Sciatic nerve (tissue), 2 donors: ENCODE results near the gene TMEM120B. TPM values are rescaled to one million over a fixed set of nuclear protein-coding genes. Genes with fewer than 3 reads are reported as not detected.

Source experiments
- ATAC-seq: fragments of 200-7000 bp; cut with Tn5 transposase; one replicate; pipeline ENCODE4 v1.9.1; 2020; ENCODE audit warnings: mild to moderate bottlenecking, moderate library complexity
- DNase-seq: peaks from one replicate; pipeline ENCODE4 v3.0.0-alpha.2; 2020; ENCODE audit warnings: low spot score
- intact Hi-C: fragments of 100-400 bp; cut with DNase I; formaldehyde crosslinking; loops from one replicate; pipeline ENCODE4 v1.14.2; 2022
- total RNA-seq: library from RNA; stranded (reverse); fragmentation: NEBNext Ultra II Directional; extraction: Animal tissue kit (Norgen Biotek cat#: 25700); gene quantifications from one replicate; pipeline ENCODE4 v1.2.1, GENCODE V29; 2021
- donor health status: DM: no; HTN: no; CAD: no.
- donor health status: DM: no; HTN: no; CAD: no.

The TMEM120B gene
- total RNA-seq, 1 donor from 2014 or later = 20.6 TPM

DNA sequence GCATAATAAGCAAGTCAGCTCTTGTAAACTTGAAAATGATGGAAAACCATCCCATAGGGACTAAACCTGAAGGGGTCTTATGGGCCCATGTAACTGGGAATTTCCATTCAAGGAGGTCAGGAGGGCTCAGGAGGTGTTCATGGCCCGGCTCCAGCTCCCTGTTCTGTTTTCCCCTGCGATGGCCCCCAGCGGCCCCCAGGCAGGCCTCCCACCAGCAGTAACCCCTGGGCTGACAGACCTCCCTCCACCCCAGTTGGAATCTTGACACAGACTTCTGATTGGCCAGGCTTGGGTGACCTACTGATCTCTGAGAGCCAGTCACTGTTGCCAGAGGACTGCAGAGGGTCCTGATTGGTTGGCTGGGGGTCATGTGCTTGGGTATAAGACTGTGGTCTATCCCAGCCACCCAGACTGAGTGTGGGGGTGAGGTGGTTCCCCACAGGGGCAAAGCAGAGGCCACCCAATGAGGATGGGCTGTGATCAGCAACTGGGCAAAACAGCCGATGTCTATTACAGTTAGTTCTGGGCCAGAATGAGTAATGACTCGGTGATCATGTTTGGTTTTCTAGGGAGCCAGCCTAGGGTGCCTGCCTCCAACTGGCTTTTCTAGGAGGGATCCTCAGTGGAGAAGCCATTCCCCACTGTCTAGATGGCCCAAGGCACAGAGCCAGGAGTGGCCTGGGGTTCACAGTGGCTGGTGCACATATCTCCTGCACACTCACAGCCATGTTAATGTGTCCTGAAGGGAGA lies 53.9 kb downstream of the TMEM120B start:
- no peak for DNase-seq
- intact Hi-C loops = no loop called here

DNA sequence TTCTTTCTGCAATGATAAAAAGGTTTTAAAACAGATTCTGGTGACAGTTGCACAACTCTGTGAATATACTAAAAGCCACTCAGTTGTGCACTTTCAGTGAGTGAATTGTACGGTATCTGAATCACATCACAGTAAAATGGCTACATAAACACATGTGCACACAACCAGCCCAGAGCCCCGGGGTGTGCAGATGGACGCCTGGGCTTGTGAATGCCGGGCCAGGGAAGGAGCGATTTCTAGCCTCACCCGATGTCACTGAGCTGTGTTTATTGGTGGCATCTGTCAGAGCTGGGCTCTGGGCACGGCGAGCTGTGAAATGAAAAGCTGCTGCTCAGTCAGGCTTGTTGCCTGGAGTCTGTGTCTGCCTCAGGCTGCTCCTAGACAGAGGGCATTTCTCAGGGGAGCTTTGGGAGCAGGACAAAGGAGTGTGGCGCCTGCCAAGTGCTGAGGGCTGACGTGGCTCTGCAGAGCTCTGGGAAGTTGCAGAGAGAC lies 55.0 kb downstream of the TMEM120B start:
- ATAC-seq = peak; percentile 88
- DNase-seq = no peak
- intact Hi-C loops = no loop called here

More for the DNA sequence above, 53.9 kb downstream of the TMEM120B start:
- ATAC-seq = no peak

DNA sequence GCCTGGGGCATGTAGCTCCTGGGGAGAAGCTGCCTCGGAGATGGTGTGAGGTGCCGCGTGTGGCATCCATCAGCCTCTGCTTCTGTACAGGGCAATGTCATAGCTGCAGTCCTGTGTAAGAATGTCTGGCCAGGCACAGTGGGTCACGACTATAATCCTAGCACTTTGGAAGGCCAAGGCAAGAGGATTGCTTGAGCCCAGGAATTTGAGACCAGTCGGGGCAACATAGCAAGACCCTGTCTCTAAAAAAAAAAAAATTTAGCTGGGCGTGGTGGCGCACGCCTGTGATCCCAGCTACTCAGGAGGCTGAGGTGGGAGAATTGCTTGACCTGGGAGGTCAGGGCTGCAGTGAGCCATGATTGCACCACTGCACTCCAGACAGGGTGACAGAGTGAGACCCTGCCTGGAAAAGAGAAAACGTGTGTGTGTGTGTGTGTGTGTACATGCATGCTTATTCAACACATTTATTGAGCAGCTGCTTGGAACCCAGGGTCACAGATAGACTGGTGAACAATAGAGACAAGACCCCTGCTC lies 56.8 kb downstream of the TMEM120B start:
- no peak for DNase-seq
- intact Hi-C loops = no loop called here
- ATAC-seq = no peak

DNA sequence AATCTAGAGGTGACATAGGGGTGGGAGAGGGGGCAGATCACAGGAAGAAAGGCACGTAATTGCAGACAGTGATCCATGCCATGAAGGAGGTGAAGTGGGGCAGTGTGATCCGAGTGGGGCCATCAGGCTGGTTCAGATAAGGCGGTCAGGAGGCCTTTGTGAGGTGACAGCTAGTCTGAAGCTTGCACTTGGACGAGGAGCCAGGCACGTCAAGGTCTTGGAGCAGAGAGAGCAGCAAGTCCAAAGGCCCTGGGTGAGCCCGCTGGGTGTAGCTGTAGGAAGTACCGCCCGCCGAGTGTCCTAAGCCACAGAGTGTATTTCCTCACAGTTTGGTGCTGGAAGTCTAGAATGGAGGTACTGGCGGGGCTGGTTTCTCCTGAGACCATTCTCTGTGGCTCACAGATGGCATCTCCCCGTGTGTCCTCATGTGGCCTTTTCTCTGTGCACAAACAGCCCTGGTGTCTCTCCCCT lies 57.3 kb downstream of the TMEM120B start:
- intact Hi-C loops = no loop called here
- no peak for DNase-seq
- no peak for ATAC-seq

DNA sequence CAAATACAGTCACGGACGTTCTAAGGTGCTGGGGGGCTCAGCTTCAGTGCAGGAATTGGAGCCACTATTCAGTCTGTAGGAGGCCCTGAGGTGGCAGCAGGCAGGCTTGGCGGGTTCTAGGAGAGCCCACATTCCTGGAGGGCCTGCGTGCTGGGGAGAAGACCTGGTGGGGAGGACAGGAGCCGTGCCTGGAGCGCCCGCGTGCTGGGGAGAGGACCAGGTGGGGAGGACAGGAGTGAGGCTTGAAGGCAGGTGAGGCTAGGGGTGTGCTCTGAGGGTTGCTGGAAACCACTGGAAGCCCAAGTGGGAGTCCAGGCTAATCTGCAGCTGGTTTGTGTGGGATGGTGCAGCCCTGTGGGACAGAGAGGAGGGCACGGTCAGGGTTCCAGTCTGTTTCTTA lies 57.8 kb downstream of the TMEM120B start:
- DNase-seq (no peak), ATAC-seq (no peak)
- intact Hi-C loops = no loop called here

DNA sequence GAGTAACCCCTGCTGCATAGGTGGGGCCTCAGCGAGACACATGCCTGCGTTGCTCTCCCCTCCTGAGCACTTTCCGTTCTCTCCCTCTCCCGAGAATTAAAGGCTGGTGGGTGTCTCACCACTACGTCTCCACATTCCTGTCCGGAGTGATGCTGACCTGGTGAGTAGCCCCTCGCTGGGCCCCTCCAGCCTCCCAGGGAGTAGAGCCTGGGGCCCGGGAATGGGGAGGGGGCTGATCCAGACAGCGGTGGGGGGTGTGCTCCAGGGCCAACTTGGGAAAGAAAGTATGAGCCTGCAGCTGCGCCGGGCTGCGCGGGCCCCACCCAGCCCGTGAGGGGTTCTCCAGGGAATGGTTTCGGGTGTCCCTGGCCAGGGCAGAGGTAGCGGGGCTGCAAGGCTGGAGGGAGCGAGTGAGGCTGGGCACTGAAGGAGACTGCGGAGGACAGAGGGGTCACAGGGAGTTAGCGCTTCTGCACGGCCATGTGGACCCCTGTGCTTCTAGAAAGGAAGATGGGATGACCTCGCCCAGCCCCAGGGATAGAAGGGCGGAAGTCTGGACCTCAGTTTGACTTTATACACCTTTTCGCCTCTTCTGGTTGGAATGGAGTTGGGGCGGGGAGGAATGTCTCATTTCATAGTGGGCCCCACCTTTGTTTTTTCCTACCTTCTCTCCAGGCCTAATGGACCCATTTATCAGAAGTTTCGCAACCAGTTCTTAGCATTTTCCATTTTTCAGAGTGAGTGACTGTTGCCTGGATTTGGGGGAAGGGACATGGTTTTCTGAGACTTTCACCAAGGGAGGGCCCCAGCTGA lies 58.5 kb downstream of the TMEM120B start:
- ATAC-seq = no peak
- intact Hi-C loops = no loop called here
- DNase-seq = no peak

DNA sequence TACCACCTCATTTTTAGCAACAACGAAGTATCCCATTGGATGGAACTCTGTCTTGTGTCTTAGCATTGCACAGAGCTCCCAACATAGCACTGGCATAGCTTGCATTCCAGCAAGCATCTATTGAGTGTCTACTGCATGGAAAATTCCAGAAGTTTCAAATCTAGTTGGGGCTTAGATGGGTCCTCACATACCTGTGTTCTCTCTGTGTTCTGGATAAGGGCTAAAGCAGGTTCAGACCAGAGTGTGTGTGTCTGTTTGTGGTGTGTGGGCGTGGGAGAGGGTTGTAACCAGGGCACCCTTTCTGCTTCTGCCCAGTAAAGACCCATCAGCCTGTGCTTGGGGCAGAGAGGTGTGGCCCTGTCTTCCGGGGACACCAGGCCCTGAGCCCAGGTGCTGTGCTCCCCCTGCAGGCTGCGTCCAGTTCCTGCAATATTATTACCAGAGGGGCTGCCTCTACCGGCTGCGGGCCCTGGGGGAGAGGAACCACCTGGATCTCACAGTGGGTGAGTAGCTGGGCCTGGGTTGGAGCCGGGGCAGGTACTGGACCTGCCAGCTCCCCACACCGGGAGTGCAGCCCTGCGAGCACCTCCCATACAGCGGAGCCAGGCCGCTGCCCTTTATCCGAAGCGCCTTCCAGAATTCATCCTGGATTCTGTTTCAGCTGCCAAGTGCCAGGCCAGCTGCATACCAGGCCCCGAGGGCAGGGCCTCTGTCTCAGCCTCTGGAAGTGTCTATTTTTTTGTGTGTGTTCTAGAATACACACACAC lies 60.6 kb downstream of the TMEM120B start:
- intact Hi-C loops = no loop called here
- ATAC-seq (peak; percentile 68), DNase-seq (peak; percentile 82)

DNA sequence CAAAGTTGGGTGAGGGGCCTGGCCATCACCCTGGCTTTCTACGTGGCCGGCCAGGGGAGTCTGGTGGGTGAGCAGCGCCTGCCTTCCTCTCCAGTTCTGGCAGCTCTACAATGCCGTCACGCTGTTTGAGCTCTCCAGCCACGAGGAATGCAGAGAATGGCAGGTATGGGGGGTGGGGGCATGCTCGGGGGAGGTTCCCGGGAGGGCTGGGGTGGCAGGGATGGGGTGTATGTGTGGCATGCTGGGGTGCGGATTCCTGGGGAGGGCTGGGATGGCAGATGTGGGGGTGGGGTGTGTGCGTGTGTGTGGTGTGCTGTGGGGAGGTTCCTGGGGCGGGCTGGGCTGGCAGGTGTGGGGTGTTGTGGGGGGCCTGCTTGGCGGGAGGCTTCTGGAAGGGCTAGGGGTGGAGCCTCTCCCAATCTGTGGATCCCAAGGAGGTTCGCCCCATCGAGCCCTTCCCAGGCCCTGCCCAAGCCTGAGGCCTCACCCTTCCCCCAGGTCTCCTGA lies 62.5 kb downstream of the TMEM120B start:
- ATAC-seq (no peak), DNase-seq (no peak)
- intact Hi-C loops = no loop called here

DNA sequence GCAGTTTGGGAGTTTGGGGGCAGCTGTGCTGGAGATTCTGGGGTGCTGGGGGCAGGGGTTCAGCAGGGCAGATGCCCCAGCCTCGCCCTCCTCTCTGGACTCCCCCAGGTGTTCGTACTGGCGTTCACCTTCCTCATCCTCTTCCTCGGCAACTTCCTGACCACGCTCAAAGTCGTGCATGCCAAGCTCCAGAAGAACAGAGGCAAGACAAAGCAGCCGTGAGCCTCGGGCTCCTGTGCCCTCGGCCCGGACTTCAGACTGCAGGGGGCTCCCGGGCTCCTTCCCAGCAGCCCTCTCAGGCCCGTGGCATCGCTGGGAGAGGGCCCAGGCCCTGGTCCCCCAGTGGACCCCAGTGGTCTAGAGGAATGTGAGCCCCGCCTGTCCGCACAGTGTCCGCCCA lies 62.9 kb downstream of the TMEM120B start:
- intact Hi-C loops = no loop called here
- DNase-seq (no peak), ATAC-seq (peak; percentile 2)

DNA sequence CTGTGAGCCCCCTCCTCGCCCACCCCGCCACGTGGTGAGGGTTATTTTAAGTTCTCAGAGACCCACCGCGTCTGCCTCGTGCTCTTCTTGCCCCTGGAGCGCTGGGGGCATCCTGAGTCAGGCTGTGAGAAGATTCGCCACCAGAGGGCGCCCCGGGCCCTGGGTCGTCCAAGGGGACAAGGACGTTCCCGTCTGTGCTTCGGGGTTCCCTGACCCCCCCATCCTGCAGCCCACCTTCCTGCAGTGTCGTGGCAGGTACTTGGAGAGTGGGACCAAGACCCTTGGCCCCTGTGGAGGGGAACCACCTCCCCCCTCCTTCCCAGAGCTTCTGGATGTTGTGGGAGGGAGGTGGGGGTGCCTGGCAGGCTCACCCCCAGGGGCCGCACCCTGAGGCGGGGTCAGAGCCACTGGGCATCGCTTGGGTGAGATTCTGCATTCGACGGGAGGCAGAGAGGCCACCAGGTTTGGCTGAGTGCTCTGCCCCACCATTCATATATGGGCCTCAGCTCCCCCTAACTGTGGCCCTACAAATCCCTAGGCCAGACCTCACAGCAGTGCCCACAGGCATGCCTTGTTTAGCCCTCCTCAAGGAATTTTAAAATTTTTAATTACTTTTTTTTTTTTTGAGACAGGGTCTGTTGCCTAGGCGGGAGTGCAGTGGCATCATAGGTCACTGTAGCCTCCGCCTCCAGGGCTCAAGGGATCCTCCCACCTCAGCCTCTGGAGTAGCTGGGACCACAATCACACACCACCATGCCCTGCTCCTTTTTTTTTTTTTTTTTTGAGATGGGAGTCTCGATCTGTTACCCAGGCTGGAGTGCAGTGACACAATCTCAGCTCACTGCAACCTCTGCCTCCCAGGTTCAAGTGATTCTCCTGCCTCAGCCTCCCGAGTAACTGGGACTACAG lies 63.9 kb downstream of the TMEM120B start:
- ATAC-seq (peak; percentile 68), DNase-seq (peak; percentile 89)
- intact Hi-C loops = no loop called here

DNA sequence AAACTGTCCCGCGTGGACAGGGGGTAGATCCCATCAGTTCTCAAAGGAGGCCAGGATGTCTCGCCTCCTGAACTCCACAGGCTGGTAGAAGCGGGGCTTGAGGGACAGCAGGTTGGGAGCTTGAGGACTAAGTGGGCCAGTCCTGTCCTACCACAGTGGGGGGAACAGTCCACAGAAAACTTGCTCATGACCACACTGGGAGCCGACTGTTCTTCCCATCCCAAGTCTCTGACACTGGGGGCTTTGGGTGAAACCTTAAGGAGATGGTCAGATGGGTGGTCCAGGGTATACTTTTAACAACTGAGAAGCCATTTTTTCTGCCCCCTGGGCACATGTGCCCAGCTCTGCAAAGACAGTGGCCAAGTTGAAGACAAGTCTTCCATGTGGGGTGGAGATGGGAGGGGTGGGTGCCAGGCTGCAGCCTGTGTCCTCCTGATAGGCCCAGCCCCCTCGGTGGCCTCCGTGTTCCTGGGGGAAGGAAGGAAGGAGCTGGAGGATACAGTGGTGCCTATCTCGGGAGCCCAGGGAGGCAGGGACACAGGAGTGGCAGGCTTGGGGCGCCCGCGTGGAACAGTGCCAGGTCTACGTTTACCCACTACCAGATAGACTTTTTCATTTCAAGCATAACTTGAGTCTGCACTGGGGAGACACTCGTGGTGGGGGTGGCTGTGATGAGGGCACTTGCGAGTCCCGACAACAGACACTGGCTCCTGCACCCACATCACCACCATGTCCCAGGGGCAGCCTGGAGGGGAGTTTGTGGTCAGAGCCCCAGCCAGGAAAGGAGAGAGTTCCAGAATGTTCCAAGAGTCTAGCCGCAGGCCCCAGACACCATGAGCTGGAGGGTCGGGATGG lies 66.2 kb downstream of the TMEM120B start:
- DNase-seq (no peak), ATAC-seq (no peak)
- intact Hi-C loops = no loop called here

DNA sequence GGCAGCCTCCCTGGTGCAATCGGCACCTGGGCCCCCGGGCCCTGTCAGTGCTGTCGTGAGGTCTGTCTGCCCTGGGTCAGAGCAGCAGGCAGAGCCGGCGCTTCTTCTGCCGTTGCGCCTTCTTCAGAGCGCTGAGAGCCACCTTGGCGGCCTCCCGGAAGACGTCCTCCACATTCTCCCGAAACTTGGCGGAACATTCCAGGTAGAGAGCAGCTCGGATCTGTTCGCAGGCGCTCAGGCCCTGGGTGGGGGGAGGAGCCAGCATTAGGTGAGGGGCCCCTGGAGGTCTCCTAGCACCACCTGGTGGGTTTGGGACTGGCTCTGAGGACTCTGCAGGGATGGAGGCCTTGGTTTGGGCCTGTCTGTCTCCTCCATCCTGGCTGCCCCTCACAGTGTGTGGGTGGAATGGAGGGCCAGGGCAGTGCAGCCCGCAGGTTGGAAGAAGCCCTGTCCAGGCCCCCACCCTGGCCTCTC lies 66.9 kb downstream of the TMEM120B start:
- DNase-seq = no peak
- ATAC-seq = no peak
- intact Hi-C loops = no loop called here

DNA sequence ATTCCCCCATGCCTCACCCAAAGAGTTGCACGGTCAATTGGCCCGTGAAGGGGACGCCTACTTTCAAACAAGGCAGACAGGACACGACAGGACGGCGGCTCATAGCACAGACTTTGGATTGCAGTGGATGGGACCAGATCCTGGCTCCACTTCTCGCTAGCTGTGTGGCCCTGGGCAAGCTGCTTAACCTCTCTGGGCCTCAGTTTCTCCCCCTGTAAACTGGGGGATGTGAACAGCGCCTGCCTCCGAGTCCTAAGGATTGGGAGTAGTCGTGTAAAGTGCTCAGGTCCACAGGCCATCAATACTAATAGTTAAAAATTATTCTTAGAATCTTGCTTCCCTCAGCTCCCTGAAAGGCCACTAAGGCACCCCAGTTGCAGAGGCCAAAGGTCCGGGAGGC lies 67.9 kb downstream of the TMEM120B start:
- no peak for ATAC-seq
- intact Hi-C loops = no loop called here
- DNase-seq = no peak

DNA sequence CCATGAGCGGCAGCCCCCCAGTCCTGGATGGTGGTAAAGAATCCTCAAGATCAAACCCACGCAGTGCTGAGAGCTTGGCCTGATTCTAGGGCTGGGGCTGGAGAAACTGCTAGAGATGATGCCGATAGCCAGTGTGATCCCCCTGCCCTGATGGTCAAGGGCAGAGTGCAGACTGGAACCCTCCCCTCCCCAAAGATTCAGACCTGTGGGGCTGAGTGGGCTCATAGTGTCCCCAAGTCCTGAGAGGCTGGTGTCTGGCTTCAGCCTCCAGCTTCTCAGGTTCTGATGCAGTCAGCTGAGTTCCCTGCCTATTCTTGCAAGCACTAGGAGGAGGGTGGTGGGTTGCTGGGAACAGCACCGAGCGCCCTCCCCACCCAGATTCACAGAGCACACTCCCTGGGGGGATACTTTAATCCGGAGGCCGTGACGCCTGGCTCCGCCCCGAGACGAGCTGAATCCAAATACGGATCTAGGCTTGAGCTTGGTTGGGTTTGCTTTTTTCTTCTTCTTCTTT lies 69.0 kb downstream of the TMEM120B start:
- intact Hi-C loops = no loop called here
- DNase-seq (no peak), ATAC-seq (peak; percentile 77)

DNA sequence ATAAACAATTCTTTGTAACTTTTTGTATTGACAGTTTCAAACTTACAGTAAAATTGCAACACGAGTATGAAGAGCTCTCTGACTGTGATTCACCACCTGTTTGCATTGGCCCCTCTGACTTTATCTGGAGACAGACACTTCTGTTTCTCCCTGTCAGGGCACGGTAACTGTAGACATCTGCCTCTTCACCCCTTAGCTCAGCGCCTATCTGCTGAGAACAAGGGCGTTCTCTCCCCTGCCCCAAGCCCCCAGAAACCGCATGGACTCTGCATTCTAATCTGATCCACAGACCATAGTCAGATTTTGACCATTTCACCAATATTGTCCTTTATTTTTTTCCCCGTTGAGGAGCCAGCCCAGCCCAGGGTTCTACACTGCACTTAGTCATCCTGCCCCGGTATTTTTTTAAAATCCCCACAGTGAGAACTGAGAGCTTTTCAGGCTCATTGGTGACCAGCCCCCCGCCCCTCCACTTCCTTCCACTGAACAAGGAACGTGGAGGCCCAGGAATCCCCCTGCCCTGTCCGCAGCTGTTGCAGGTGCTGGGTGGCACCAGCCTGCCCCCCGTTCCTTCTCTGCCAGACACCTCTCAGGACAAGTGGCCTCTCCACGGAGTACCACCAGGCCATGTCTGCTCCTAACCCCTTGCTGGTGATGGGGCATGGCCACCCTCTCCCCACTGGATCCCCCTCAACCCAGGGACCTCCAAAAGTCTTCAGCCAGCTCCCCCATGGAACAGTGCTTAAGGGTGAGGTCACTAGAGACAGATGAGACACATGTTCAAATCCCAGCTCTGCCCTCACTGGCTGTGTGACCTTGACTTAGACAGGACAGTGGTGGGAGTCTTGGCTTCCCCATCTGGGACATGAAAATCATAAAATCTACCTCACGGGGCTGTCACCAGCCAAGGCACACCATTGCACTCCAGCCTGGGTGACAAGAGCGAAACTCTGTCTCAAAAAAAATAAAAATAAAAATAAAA lies 69.7 kb downstream of the TMEM120B start:
- DNase-seq = no peak
- intact Hi-C loops = no loop called here
- ATAC-seq = peak; percentile 59

DNA sequence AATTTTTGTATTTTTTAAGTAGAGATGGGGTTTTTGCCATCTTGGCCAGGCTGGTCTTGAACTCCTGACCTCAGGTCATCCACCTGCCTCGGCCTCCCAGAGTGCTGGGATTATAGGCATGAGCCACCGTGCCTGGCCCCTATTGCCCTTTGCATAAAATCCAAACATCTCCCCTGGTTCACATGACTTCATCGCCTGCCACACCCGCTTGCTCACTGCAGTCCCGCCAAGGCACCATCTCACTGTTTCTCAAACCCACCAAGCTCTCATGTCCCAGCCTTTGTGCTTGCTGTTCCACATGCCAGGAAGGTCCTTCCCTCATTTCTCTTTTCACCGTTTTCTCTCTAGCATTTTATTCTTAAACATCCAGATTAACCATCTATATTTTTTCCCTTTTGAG lies 71.2 kb downstream of the TMEM120B start:
- ATAC-seq (no peak), DNase-seq (no peak)
- intact Hi-C loops = no loop called here
